ENCODE measurements around the gene SHROOM4. TPM values are rescaled to one million over a fixed set of nuclear protein-coding genes. Genes with fewer than 3 reads are reported as not detected.

The SHROOM4 gene
- total and polyA plus RNA-seq, 2 experiments from 2014 or later, result 1.9 to 8.5 TPM

DNA sequence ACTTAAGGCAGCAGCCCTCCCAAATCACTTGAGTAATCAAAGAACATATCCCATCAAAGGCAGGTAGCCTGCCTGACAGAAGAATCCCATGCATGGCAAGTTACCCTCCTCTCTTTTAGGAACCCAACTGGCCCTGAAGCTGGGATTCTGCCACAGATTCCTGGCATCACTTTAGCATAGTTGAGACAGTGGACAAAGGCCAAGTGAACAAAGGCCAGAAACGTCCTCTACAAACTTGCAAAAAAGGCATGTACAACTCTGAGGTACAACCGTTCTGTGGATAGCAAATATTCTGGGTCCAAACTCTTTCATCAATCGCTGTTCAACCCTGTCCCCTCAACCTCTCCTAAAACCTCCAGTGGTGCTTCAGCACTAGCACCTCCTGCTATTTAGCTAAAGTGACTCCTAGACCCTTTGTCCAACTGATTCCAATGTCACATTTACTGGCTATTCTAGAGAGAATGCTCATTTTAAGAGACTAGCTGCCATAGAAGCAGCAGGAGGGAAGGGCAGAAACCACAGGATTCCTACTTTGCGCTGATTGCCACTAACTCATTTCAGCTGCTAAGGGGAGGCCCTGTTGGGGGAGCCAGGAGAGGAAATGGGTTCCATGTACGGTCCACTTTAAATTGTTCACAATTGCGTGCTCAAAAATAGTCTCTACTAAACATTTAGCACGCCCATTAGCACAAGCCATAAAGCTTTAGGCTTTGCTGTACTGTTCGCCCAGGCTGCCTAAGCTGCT, 105.9 kb downstream of the SHROOM4 start:
- Mint-ChIP-seq H3K9me3 (no peaks in the 10 kb centered on the region; the same call in 2 of the 3 replicates), H3K4me1 (peaks cover 37% of the 10 kb centered on the region), H3K36me3 (ENCODE audit: low read depth) (no peaks in the 10 kb centered on the region), H3K27me3 (ENCODE audit: insufficient read depth, low read depth, poor library complexity) (peaks cover 3% of the 10 kb centered on the region), H3K4me3 (no peak overlapping the region), H3K27ac (no peak overlapping the region)
- peak overlapping the region; percentile 55; the same call in 1 of the 2 replicates for H3K4me2 ChIP-seq
- H2AFZ ChIP-seq, result no peak overlapping the region
- DNase-seq (ENCODE audit: low spot score) (no peak), ATAC-seq (no peak)
- no peak for TF ChIP-seq ZNF114 (CRISPR knock-in tag; IDR thresholded peaks at IDR 0.05)
- no peak for TF ChIP-seq EZH2phosphoT487 (IDR thresholded peaks at IDR 0.05; ENCODE audit: unreplicated experiment)
- no peak for TF ChIP-seq ZNF331 (CRISPR knock-in tag; IDR thresholded peaks at IDR 0.05; ENCODE audit: low read depth)
- TF ChIP-seq CREB1 (CRISPR knock-in tag; IDR thresholded peaks at IDR 0.05; ENCODE audit: low read depth), result no peak
- no peak for TF ChIP-seq NANOG (IDR thresholded peaks at IDR 0.05; ENCODE audit: borderline replicate concordance)
- TF ChIP-seq JUNB (IDR thresholded peaks at IDR 0.05; ENCODE audit: unreplicated experiment), result no peak
- no peak for TF ChIP-seq POLR2AphosphoS5 (IDR thresholded peaks at IDR 0.05; ENCODE audit: low read depth)
- TF ChIP-seq, protein P1, sequence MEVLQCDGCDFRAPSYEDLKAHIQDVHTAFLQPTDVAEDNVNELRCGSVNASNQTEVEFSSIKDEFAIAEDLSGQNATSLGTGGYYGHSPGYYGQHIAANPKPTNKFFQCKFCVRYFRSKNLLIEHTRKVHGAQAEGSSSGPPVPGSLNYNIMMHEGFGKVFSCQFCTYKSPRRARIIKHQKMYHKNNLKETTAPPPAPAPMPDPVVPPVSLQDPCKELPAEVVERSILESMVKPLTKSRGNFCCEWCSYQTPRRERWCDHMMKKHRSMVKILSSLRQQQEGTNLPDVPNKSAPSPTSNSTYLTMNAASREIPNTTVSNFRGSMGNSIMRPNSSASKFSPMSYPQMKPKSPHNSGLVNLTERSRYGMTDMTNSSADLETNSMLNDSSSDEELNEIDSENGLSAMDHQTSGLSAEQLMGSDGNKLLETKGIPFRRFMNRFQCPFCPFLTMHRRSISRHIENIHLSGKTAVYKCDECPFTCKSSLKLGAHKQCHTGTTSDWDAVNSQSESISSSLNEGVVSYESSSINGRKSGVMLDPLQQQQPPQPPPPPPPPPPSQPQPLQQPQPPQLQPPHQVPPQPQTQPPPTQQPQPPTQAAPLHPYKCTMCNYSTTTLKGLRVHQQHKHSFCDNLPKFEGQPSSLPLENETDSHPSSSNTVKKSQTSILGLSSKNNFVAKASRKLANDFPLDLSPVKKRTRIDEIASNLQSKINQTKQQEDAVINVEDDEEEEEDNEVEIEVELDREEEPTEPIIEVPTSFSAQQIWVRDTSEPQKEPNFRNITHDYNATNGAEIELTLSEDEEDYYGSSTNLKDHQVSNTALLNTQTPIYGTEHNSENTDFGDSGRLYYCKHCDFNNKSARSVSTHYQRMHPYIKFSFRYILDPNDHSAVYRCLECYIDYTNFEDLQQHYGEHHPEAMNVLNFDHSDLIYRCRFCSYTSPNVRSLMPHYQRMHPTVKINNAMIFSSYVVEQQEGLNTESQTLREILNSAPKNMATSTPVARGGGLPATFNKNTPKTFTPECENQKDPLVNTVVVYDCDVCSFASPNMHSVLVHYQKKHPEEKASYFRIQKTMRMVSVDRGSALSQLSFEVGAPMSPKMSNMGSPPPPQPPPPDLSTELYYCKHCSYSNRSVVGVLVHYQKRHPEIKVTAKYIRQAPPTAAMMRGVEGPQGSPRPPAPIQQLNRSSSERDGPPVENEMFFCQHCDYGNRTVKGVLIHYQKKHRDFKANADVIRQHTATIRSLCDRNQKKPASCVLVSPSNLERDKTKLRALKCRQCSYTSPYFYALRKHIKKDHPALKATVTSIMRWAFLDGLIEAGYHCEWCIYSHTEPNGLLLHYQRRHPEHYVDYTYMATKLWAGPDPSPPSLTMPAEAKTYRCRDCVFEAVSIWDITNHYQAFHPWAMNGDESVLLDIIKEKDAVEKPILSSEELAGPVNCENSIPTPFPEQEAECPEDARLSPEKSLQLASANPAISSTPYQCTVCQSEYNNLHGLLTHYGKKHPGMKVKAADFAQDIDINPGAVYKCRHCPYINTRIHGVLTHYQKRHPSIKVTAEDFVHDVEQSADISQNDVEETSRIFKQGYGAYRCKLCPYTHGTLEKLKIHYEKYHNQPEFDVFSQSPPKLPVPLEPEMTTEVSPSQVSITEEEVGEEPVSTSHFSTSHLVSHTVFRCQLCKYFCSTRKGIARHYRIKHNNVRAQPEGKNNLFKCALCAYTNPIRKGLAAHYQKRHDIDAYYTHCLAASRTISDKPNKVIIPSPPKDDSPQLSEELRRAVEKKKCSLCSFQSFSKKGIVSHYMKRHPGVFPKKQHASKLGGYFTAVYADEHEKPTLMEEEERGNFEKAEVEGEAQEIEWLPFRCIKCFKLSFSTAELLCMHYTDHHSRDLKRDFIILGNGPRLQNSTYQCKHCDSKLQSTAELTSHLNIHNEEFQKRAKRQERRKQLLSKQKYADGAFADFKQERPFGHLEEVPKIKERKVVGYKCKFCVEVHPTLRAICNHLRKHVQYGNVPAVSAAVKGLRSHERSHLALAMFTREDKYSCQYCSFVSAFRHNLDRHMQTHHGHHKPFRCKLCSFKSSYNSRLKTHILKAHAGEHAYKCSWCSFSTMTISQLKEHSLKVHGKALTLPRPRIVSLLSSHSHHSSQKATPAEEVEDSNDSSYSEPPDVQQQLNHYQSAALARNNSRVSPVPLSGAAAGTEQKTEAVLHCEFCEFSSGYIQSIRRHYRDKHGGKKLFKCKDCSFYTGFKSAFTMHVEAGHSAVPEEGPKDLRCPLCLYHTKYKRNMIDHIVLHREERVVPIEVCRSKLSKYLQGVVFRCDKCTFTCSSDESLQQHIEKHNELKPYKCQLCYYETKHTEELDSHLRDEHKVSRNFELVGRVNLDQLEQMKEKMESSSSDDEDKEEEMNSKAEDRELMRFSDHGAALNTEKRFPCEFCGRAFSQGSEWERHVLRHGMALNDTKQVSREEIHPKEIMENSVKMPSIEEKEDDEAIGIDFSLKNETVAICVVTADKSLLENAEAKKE (CRISPR knock-in tag; IDR thresholded peaks at IDR 0.05), result no peak
- TF ChIP-seq, protein P2, sequence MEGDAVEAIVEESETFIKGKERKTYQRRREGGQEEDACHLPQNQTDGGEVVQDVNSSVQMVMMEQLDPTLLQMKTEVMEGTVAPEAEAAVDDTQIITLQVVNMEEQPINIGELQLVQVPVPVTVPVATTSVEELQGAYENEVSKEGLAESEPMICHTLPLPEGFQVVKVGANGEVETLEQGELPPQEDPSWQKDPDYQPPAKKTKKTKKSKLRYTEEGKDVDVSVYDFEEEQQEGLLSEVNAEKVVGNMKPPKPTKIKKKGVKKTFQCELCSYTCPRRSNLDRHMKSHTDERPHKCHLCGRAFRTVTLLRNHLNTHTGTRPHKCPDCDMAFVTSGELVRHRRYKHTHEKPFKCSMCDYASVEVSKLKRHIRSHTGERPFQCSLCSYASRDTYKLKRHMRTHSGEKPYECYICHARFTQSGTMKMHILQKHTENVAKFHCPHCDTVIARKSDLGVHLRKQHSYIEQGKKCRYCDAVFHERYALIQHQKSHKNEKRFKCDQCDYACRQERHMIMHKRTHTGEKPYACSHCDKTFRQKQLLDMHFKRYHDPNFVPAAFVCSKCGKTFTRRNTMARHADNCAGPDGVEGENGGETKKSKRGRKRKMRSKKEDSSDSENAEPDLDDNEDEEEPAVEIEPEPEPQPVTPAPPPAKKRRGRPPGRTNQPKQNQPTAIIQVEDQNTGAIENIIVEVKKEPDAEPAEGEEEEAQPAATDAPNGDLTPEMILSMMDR (conservative IDR thresholded peaks at IDR 0.05; ENCODE audit: low read depth in 2 of 2), result no peak
- no peak overlapping the region for H3K4me3 ChIP-seq
- no peaks in the 10 kb centered on the region for H3K27me3 ChIP-seq (ENCODE audit: insufficient read depth)
- H3K36me3 ChIP-seq (ENCODE audit: insufficient read depth), result no peaks in the 10 kb centered on the region
- H3K9me2 ChIP-seq (ENCODE audit: insufficient read depth), result no peaks in the 10 kb centered on the region
- H4K20me1 ChIP-seq (replicated peaks; ENCODE audit: insufficient read depth), result no peaks in the 10 kb centered on the region
- H3K27ac ChIP-seq (ENCODE audit: low read depth), result no peak overlapping the region
- peaks cover 30% of the 10 kb centered on the region for H3K4me1 ChIP-seq (ENCODE audit: insufficient read depth)
- no peaks in the 10 kb centered on the region for H3K79me2 ChIP-seq (replicated peaks; ENCODE audit: insufficient read depth)
- H3F3A ChIP-seq (replicated peaks; ENCODE audit: low read depth), result 0 out of 2 replicates have a peak, but pooled peaks cover 6% of the 10 kb centered on the region
